Spleen (tissue), 11 donors: ENCODE results near the gene SRCAP. TPM values are rescaled to one million over a fixed set of nuclear protein-coding genes. Genes with fewer than 3 reads are reported as not detected.

Experiments
- DNase-seq: peaks from one replicate; pipeline ENCODE4 v3.0.0-alpha.2; 2020
- H3K27ac ChIP-seq, 8 donors: fragments of 200-600 bp; sonication (generic) in 7 of 8; 1 replicate in 4 of 8; 2 replicates in 4 of 8; pipeline versions ENCODE4 v1.5.0 to v1.8.0; 2016 to 2021; ENCODE audit warnings: inconsistent platforms in 4 of 8, mild to moderate bottlenecking in 4 of 8, moderate library complexity in 1 of 8
- H3K27me3 ChIP-seq, 7 donors: fragments of 200-600 bp; sonication (generic) in 6 of 7; replicated peaks in 1 of 7; 1 replicate in 4 of 7; 2 replicates in 3 of 7; pipeline versions ENCODE4 v1.5.0 to v1.8.0; 2016 to 2021; ENCODE audit warnings: inconsistent platforms in 3 of 7, mild to moderate bottlenecking in 1 of 7
- H3K36me3 ChIP-seq, 6 donors: fragments of 200-600 bp; sonication (generic) in 5 of 6; 1 replicate in 4 of 6; 2 replicates in 2 of 6; pipeline versions ENCODE4 v1.5.0 to v1.8.0; 2016 to 2021; ENCODE audit warnings: inconsistent platforms in 2 of 6
- H3K4me1 ChIP-seq, 6 donors: fragments of 200-600 bp; sonication (generic) in 5 of 6; 1 replicate in 3 of 6; 2 replicates in 3 of 6; pipeline versions ENCODE4 v1.5.0 to v1.8.0; 2016 to 2021; ENCODE audit warnings: inconsistent platforms in 3 of 6
- H3K4me3 ChIP-seq, 8 donors: fragments of 200-600 bp; sonication (generic) in 7 of 8; 1 replicate in 4 of 8; 2 replicates in 4 of 8; pipeline versions ENCODE4 v1.5.0 to v1.8.0; 2016 to 2021; ENCODE audit warnings: inconsistent platforms in 4 of 8, mild to moderate bottlenecking in 4 of 8, moderate library complexity in 2 of 8
- H3K9me3 ChIP-seq, 8 donors: fragments of 200-600 bp; sonication (generic) in 7 of 8; 1 replicate in 4 of 8; 2 replicates in 4 of 8; pipeline versions ENCODE4 v1.5.0 to v1.8.0; 2016 to 2021; ENCODE audit warnings: inconsistent platforms in 4 of 8
- POLR2A ChIP-seq, 3 donors: fragments of 450-650 bp; IDR thresholded peaks; one replicate each; pipeline ENCODE4 v1.5.1; 2017; ENCODE audit warnings: antibody characterized with exemption in 3 of 3, mild to moderate bottlenecking in 1 of 3
- POLR2AphosphoS5 ChIP-seq, 3 donors: sonication (generic); formaldehyde crosslinking; IDR thresholded peaks; one replicate each; pipeline ENCODE4 v1.5.1; 2017; ENCODE audit warnings: antibody characterized with exemption in 3 of 3
- WGBS, 5 donors: extraction: QIAGEN DNeasy Blood & Tissue Kit in 3 of 5; methylation state at CpG; one replicate each; pipeline versions ENCODE4 v1.1.5 to v1.1.7; 2013 to 2018; 5-methylcytosine and 5-hydroxymethylcytosine counted together
- intact Hi-C: fragments of 100-400 bp; cut with DNase I; formaldehyde crosslinking; loops from one replicate; pipeline ENCODE4 v1.15.0; 2023; ENCODE audit warnings: low total_unique reads
- polyA plus RNA-seq, 3 donors: library from polyadenylated mRNA; stranded (reverse); fragments of 200-250 nt; gene quantifications; one replicate each; pipeline ENCODE4 v1.2.1, GENCODE V29; 2013
- total RNA-seq, 7 donors: library from RNA; depleted of rRNA in 3 of 7; stranded (reverse); fragments of >200 nt in 3 of 7; fragmentation: NEBNext Ultra II Directional in 4 of 7; extraction: Animal tissue kit (Norgen Biotek cat#: 25700) in 4 of 7; gene quantifications; one replicate each; pipeline versions ENCODE4 v1.1.0 to v1.2.1, GENCODE V29; 2016 to 2021
- TF ChIP-seq, protein P1 (sequence below), 11 experiments: fragments of 200-600 bp in 7 of 11; fragments of 450-650 bp in 4 of 11; sonication (generic) in 4 of 11; IDR thresholded peaks in 8 of 11; conservative IDR thresholded peaks in 3 of 11; 1 replicate in 7 of 11; 2 replicates in 4 of 11; pipeline versions ENCODE4 v1.4.0 to v1.8.0; 2016 to 2021; ENCODE audit warnings: antibody characterized with exemption in 11 of 11, inconsistent platforms in 4 of 11, mild to moderate bottlenecking in 1 of 11
- donor health status: healthy with polysubstance abuse.
- donor health status: DM: no; HTN: no; CAD: no; lungs with moderate emphysema.
- donor health status: DM: no; HTN: no; CAD: no.
- donor health status: Bipolar disorder and iron deficiency.
- donor health status: healthy.
- donor health status: DM: no; HTN: no; CAD: no.
- donor health status: DM: yes; HTN: yes; CAD: no.

Gene SRCAP
- total and polyA plus RNA-seq, 10 donors = 1.2 to 85.7 (median 68.3) TPM

DNA sequence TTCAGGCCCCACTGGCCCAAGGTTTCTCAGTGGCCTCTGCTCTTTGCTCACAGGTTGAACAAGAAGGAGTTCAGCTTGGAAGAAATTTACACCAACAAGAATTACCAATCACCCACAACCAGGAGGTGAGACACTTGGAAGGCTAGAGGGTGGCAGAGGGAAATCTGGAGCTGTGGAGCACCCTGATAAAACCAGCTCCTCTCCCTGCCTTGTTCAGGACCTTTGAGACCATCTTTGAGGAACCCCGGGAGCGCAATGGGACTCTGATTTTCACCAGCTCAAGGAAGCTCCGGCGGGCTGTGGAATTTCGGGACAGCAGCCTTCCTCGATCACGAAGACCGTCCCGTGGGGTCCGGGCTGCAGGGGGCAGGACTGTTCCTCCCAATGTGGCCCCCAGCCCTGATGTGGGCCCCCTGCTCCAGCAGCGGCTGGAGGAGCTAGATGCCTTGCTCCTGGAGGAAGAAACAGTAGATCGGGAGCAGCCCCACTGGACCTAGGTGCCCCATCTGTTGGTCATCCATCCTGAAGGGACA is 43.1 kb upstream of the SRCAP start:
- TF ChIP-seq POLR2AphosphoS5 (IDR thresholded peaks at IDR 0.05) (no peak), POLR2A (IDR thresholded peaks at IDR 0.05) (no peak)
- TF ChIP-seq, protein P1, sequence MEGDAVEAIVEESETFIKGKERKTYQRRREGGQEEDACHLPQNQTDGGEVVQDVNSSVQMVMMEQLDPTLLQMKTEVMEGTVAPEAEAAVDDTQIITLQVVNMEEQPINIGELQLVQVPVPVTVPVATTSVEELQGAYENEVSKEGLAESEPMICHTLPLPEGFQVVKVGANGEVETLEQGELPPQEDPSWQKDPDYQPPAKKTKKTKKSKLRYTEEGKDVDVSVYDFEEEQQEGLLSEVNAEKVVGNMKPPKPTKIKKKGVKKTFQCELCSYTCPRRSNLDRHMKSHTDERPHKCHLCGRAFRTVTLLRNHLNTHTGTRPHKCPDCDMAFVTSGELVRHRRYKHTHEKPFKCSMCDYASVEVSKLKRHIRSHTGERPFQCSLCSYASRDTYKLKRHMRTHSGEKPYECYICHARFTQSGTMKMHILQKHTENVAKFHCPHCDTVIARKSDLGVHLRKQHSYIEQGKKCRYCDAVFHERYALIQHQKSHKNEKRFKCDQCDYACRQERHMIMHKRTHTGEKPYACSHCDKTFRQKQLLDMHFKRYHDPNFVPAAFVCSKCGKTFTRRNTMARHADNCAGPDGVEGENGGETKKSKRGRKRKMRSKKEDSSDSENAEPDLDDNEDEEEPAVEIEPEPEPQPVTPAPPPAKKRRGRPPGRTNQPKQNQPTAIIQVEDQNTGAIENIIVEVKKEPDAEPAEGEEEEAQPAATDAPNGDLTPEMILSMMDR (IDR thresholded peaks at IDR 0.05 in 8 of 11, conservative IDR thresholded peaks at IDR 0.05 in 3 of 11) = no peak
- intact Hi-C loops = loop anchor here (5.0 kb wide), 1 partner anchor 36 kb away; no protein-coding TSS in a partner anchor

DNA sequence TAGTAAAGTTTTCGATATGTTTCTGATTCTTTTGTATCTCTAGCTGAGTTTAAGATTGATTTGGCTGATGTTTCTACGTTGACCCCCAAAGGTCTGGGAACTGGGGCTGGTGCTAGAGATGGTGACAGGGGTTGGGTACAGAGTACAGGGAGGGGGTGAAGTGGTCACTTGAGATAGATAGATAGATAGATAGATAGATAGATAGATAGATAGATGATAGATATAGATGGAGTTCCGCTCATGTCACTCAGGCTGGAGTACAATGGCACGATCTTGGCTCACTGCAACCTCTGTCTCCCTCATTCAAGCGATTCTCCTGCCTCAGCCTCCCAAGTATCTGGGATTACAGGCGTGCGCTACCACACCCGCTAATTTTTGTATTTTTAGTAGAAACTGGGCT is 42.6 kb upstream of the SRCAP start:
- no peaks in the 10 kb centered on the region for H3K9me3 ChIP-seq
- peaks cover 0 to 62% (median 45%) of the 10 kb centered on the region in 6 donors for H3K36me3 ChIP-seq
- no peak overlapping the region for H3K4me3 ChIP-seq
- DNase-seq = no peak
- intact Hi-C loops = loop anchor here (5.0 kb wide), 1 partner anchor 36 kb away; no protein-coding TSS in a partner anchor
- H3K4me1 ChIP-seq = peaks cover 25 to 72% (median 50%) of the 10 kb centered on the region in 6 donors
- peak overlapping the region in 3 of 8 donors; percentile 97 to 100 (median 99) for H3K27ac ChIP-seq
- TF ChIP-seq POLR2A (IDR thresholded peaks at IDR 0.05) = no peak
- TF ChIP-seq, protein P1 (IDR thresholded peaks at IDR 0.05 in 8 of 11, conservative IDR thresholded peaks at IDR 0.05 in 3 of 11) = no peak
- no peak for TF ChIP-seq POLR2AphosphoS5 (IDR thresholded peaks at IDR 0.05)
- H3K27me3 ChIP-seq = no peaks in the 10 kb centered on the region
- 92 to 97% (median 93%) methylated on average over 8 of the region's 8 CpGs for WGBS, 5 donors

More for the DNA sequence above, 43.1 kb upstream of the SRCAP start:
- no peaks in the 10 kb centered on the region for H3K9me3 ChIP-seq
- H3K27me3 ChIP-seq = no peaks in the 10 kb centered on the region
- WGBS, 5 donors = 95 to 99% (median 97%) methylated on average over 12 of the region's 12 CpGs
- peaks cover 20 to 71% (median 45%) of the 10 kb centered on the region in 6 donors for H3K4me1 ChIP-seq
- peaks cover 0 to 57% (median 43%) of the 10 kb centered on the region in 6 donors for H3K36me3 ChIP-seq
- peak; percentile 81 for DNase-seq
- H3K4me3 ChIP-seq = no peak overlapping the region
- no peak overlapping the region for H3K27ac ChIP-seq

DNA sequence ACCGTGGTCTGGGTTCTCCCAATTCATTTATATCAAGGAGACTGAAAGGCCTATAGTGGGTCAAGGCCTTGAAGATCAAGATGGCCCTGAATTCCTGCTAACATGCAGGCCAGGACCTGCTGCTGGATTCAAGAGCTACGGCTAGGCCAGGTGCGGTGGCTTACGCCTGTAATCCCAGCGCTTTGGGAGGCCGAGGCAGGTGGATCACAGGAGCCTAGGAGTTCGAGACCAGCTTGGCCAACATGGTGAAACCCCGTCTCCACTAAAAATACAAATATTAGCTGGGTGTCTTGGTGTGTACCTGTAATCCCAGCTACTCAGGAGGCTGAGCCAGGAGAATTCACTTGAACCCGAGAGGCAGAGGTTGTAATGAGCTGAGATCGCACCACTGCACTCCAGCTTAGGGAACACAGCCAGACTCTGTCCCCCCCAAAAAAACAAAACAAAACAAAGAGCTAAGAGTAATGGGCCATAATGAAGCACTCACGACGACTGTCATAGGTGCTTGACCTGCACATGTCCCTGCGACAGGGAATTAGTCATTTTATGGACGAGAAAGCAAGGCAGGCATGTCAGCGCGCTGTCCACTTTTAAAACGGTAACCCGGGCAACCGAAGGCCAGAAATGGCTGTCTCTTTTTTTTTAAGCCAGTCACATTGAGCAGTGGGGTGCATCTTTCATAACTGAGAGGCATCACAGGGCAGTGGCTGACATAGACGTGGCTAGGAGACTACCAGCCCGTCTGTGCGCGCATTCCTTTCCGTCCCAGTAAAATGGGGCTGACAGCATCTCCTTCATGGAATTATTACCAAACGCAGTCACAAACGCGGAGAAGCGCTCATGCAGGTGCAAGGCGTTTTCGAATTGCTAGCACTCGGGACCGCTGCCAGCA is 41.8 kb upstream of the SRCAP start:
- H3K36me3 ChIP-seq = peaks cover 0 to 67% (median 51%) of the 10 kb centered on the region in 6 donors
- intact Hi-C loops = loop anchor here (5.0 kb wide), 1 partner anchor 35 kb away; no protein-coding TSS in a partner anchor
- peak; percentile 77 for DNase-seq
- TF ChIP-seq POLR2AphosphoS5 (IDR thresholded peaks at IDR 0.05) = peak in 1 of 3 donors; percentile 1
- TF ChIP-seq, protein P1 (IDR thresholded peaks at IDR 0.05 in 8 of 11, conservative IDR thresholded peaks at IDR 0.05 in 3 of 11) = no peak
- peak overlapping the region in 7 of 8 donors; percentile 29 to 93 (median 51) for H3K4me3 ChIP-seq
- peak overlapping the region; percentile 43 to 100 (median 99) for H3K27ac ChIP-seq
- 39 to 71% (median 43%) methylated on average over 19 to 32 of the region's 32 CpGs for WGBS, 5 donors
- peaks cover 25 to 72% (median 50%) of the 10 kb centered on the region in 6 donors for H3K4me1 ChIP-seq
- H3K27me3 ChIP-seq = no peaks in the 10 kb centered on the region
- no peaks in the 10 kb centered on the region for H3K9me3 ChIP-seq
